ENCODE data around the gene LRRIQ1. TPM values are rescaled to one million over a fixed set of nuclear protein-coding genes. Genes with fewer than 3 reads are reported as not detected.

LRRIQ1 gene
- total RNA-seq, 1 experiment from 2014 or later = 0.40 TPM

- TF ChIP-seq EZH2 (IDR thresholded peaks at IDR 0.05; ENCODE audit: low read length, unreplicated experiment) = no peak
- Histone ChIP-seq H3K9me2 (replicated peaks; ENCODE audit: low read length) (no peaks in the 10 kb centered on the region), H3K9me3 (ENCODE audit: low read length) (no peaks in the 10 kb centered on the region), H3K4me3 (ENCODE audit: low read length) (no peak overlapping the region), H3K9ac (ENCODE audit: low read length) (no peak overlapping the region), H3K36me3 (ENCODE audit: low read depth, low read length) (no peaks in the 10 kb centered on the region), H4K20me1 (ENCODE audit: low read length) (no peaks in the 10 kb centered on the region), H3K79me2 (ENCODE audit: low read length) (no peaks in the 10 kb centered on the region), H3K4me2 (ENCODE audit: low read length) (no peak overlapping the region), H3K27ac (ENCODE audit: low read length) (no peak overlapping the region), H2AFZ (ENCODE audit: low read length) (no peak overlapping the region), H3K27me3 (ENCODE audit: low read length) (peaks cover 8% of the 10 kb centered on the region; the same call in 1 of the 2 replicates), H3K4me1 (ENCODE audit: insufficient read depth, low read length) (no peaks in the 10 kb centered on the region), H3F3A (ENCODE audit: low read length, unreplicated experiment) (no peaks in the 10 kb centered on the region)
- no TSS peak for BruUV-seq (replicated peaks)
- ATAC-seq (no peak), DNase-seq (no peak)
- CTCF ChIA-PET = no interaction called here
- POLR2A ChIA-PET (ENCODE audit: unreplicated experiment) = no interaction called here
- intact Hi-C loops (cut with micrococcal nuclease) = no loop called here
Measured at GRCh38 chr12:85277900-85278597, 241.9 kb downstream of the LRRIQ1 start.

- no peak overlapping the region for H3K9ac ChIP-seq (ENCODE audit: low read length)
- ChIA-PET CTCF (no interaction called here), POLR2A (ENCODE audit: unreplicated experiment) (no interaction called here)
- H3K4me2 ChIP-seq (ENCODE audit: low read length) = no peak overlapping the region
- H3K4me1 ChIP-seq (ENCODE audit: insufficient read depth, low read length) = no peaks in the 10 kb centered on the region
- no peak for ATAC-seq
- no TSS peak for BruUV-seq (replicated peaks)
- intact Hi-C loops (cut with micrococcal nuclease) = no loop called here
- no peaks in the 10 kb centered on the region for H4K20me1 ChIP-seq (ENCODE audit: low read length)
- no peak for TF ChIP-seq EZH2 (IDR thresholded peaks at IDR 0.05; ENCODE audit: low read length, unreplicated experiment)
- H3K4me3 ChIP-seq (ENCODE audit: low read length) = no peak overlapping the region
- H3K9me2 ChIP-seq (replicated peaks; ENCODE audit: low read length) = no peaks in the 10 kb centered on the region
- no peaks in the 10 kb centered on the region for H3K9me3 ChIP-seq (ENCODE audit: low read length)
- H3K36me3 ChIP-seq (ENCODE audit: low read depth, low read length) = no peaks in the 10 kb centered on the region
- no peak overlapping the region for H2AFZ ChIP-seq (ENCODE audit: low read length)
- no peaks in the 10 kb centered on the region for H3K79me2 ChIP-seq (ENCODE audit: low read length)
- no peak overlapping the region for H3K27ac ChIP-seq (ENCODE audit: low read length)
- no peaks in the 10 kb centered on the region for H3F3A ChIP-seq (ENCODE audit: low read length, unreplicated experiment)
- peaks cover 3% of the 10 kb centered on the region; the same call in 1 of the 2 replicates for H3K27me3 ChIP-seq (ENCODE audit: low read length)
- no peak for DNase-seq
Measured at GRCh38 chr12:85278598-85279448, 242.7 kb downstream of the LRRIQ1 start.

GRCh38 chr12:85279449-85280164 is 243.5 kb downstream of the LRRIQ1 start:
- no peaks in the 10 kb centered on the region for H3K9me2 ChIP-seq (replicated peaks; ENCODE audit: low read length)
- intact Hi-C loops (cut with micrococcal nuclease) = no loop called here
- ATAC-seq (no peak), DNase-seq (no peak)
- no peaks in the 10 kb centered on the region for H3K36me3 ChIP-seq (ENCODE audit: low read depth, low read length)
- no peaks in the 10 kb centered on the region for H4K20me1 ChIP-seq (ENCODE audit: low read length)
- H3K9me3 ChIP-seq (ENCODE audit: low read length) = no peaks in the 10 kb centered on the region
- ChIA-PET CTCF (no interaction called here), POLR2A (ENCODE audit: unreplicated experiment) (no interaction called here)
- 0 out of 2 replicates have a peak, but pooled peaks cover 2% of the 10 kb centered on the region for H3K27me3 ChIP-seq (ENCODE audit: low read length)
- no peak overlapping the region for H3K4me3 ChIP-seq (ENCODE audit: low read length)
- BruUV-seq (replicated peaks) = no TSS peak
- no peak overlapping the region for H3K9ac ChIP-seq (ENCODE audit: low read length)
- H3K79me2 ChIP-seq (ENCODE audit: low read length) = no peaks in the 10 kb centered on the region
- no peaks in the 10 kb centered on the region for H3K4me1 ChIP-seq (ENCODE audit: insufficient read depth, low read length)
- H3F3A ChIP-seq (ENCODE audit: low read length, unreplicated experiment) = no peaks in the 10 kb centered on the region
- TF ChIP-seq EZH2phosphoT487 (IDR thresholded peaks at IDR 0.05; ENCODE audit: borderline replicate concordance, low read length) (no peak), CTCF (conservative IDR thresholded peaks at IDR 0.05; ENCODE audit: low read depth, low read length) (no peak), EZH2 (IDR thresholded peaks at IDR 0.05; ENCODE audit: low read length, unreplicated experiment) (no peak)
- H3K27ac ChIP-seq (ENCODE audit: low read length) = no peak overlapping the region
- no peak overlapping the region for H3K4me2 ChIP-seq (ENCODE audit: low read length)
- H2AFZ ChIP-seq (ENCODE audit: low read length) = no peak overlapping the region
